VCaP (cell line): ENCODE data around the gene CRIP1.
A peak's percentile ranks its signal among the peaks of the same experiment; 100 is the strongest.

ENCODE experiments used
- H3K27ac ChIP-seq: fragments of 450-650 bp; 2 replicates; pipeline ENCODE4 v1.5.1; 2017
- TF ChIP-seq, protein P1 (sequence below): fragments of 450-650 bp; conservative IDR thresholded peaks from 2 replicates; pipeline ENCODE4 v1.5.1; 2017; ENCODE audit warnings: mild to moderate bottlenecking, moderate library complexity

CRIP1 gene

DNA sequence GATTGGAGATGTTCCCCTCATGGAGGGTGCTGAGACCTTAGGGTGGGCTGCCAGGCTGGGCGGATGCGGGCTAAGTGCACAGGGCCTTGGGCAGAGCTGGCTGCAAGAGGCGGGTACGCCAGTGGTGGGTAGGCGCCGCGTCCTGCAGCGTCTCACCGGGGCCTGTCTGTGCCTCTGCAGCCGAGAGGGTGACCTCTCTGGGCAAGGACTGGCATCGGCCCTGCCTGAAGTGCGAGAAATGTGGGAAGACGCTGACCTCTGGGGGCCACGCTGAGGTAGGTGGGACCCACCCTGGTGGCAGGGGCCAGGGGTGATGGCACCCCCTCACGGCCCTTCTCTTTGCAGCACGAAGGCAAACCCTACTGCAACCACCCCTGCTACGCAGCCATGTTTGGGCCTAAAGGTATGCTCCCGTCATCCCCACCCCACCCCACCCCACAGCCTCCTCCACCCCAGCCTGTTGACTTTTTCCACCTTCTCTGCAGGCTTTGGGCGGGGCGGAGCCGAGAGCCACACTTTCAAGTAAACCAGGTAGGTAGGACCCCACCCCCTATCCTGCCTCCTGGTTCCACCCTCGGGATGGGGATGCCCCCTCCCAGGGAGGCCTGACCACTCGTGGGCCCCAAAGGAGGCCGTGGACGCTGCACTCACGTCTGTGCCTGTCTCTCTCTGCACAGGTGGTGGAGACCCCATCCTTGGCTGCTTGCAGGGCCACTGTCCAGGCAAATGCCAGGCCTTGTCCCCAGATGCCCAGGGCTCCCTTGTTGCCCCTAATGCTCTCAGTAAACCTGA is 1.5 kb downstream of the CRIP1 start:
- peak overlapping the region; percentile 89 for H3K27ac ChIP-seq
- TF ChIP-seq, protein P1, sequence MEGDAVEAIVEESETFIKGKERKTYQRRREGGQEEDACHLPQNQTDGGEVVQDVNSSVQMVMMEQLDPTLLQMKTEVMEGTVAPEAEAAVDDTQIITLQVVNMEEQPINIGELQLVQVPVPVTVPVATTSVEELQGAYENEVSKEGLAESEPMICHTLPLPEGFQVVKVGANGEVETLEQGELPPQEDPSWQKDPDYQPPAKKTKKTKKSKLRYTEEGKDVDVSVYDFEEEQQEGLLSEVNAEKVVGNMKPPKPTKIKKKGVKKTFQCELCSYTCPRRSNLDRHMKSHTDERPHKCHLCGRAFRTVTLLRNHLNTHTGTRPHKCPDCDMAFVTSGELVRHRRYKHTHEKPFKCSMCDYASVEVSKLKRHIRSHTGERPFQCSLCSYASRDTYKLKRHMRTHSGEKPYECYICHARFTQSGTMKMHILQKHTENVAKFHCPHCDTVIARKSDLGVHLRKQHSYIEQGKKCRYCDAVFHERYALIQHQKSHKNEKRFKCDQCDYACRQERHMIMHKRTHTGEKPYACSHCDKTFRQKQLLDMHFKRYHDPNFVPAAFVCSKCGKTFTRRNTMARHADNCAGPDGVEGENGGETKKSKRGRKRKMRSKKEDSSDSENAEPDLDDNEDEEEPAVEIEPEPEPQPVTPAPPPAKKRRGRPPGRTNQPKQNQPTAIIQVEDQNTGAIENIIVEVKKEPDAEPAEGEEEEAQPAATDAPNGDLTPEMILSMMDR, result no peak

DNA sequence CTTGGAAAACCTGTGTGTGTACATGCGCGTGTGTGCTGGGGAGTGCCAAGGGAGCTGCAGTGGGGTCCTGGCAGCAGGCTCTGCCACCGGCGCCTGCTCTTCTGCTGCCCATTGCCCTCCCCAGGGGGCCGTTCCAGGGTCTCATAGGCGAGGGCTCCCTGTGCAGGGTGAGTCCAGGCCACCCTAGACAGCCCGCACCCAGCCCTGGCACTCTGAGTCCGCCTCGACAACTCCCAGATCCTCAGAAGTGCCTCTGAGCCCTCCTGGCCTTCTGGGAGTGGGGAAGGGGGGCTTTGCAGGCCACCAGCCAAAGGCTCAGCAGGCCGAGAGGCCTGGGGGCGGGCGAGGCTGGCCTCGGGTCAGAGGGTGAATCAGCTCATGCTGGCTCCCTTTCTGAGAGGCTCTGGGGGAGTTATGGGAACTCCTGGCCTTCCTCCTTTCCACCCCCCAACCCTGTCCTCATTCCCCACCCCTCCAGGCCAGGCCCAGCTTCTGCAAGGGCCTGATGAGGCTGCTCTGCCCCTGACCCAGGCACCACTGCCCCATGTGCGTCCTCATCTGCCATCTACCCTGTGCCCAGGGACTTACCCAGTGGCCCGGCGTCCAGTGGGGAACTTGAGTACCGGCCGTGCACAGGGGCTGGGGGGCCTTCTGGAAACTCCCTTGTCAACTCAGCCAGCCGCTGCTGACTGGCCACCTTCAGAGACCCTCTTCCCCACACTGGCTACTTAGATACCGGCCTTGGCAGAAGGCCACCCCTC is 2.3 kb downstream of the CRIP1 start:
- peak overlapping the region; percentile 89 for H3K27ac ChIP-seq
- TF ChIP-seq, protein P1, result no peak

DNA sequence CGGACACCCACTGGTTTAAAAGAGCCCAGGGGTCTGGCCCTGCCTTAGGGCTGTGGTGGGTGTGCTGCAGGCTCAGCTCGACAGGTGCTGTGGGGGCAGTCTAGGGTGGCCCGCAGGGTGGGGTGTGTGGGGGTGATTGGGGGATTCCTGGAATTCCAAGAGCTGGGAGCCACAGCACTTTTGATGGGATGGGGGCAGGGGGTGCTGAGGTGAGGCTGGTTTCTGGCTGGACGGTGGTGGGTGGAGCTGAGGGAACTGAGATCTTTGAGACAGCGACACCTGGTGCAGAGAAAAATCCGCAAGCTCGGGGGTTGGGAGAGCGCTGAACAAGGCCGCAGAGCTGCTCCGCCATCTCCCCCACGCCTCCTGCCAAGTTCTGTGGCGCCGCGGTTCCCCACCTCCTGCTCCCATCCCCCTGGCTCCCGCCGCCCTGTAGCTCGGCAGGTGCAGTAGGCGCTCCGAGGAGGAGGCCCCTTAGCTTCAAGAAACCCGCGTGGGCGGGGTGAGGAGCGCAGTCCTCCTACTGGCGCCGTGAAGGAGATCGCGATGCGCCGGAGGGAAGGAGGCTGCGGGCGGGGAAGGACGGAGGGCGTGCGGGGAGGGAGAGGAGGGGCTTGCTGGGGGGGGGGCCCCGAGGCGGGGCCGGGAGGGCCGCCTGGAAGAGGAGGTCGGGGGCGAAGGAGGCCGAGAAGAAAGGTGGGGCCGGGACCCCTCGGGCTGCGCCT is 3.0 kb downstream of the CRIP1 start:
- TF ChIP-seq, protein P1, result peak; percentile 71
- peak overlapping the region; percentile 89 for H3K27ac ChIP-seq

DNA sequence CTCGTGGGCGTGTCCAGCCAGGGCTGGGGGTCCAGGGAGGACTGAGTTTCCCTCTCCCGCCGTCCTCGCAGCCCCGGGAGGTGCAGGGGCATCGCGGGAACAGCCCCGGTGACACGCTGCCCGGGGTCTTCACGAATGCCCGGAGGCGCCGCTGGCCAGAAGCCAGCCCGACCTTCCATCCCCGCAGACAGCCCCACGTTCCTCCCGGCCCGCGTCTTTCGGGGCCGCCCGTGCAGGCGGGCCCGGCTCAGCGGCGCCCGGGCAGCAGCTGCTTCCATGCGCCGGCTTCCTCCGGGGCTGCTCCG is 3.5 kb downstream of the CRIP1 start:
- TF ChIP-seq, protein P1, result no peak
- H3K27ac ChIP-seq, result peak overlapping the region; percentile 89

DNA sequence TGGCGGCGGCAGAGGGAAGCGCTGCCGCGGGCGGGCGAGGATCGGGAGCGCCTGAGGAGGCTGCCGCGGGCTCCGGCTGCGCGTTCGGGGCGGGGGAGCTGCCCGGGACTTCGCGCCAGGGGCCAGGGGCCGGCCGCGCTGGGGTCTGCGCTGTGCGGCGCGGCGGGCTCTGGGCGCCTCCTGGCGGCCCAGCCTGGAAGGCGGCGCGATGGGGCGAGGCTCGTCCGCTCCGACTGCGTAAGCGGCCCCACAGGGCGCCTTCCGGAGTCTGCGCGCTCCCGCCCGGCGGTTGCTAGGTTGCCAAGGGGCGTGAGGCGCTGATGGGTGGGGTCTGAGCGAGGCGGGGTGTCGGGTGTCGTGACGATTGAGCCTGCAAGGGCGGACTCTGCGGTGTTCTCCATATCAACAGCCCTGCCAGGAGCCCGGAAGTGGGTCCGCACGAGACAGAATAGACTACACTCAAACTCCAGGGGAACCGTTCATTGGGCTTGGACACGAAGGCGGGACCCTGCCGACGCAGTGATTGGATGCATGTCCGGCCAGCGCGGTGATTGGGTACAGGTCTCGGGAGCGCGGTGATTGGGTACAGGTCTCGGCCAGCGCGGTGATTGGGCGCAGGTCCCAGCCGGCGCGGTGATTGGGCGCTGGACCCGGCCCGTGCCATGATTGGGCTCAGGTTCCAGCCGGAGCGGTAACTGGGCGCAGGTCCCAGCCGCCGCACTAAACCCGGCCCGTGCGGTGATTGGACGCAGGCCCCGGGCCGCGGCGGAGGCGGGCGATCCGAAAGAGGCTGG is 4.1 kb downstream of the CRIP1 start, which contains the start of gene TEDC1:
TSS of gene TEDC1 (plus strand) at position 675 of the 794 bp plus-strand sequence. CDS start 130 bp downstream, outside the sequence.
- H3K27ac ChIP-seq, result peak within 1 kb of the TSS; percentile 89
- TF ChIP-seq, protein P1, result peak; percentile 94

DNA sequence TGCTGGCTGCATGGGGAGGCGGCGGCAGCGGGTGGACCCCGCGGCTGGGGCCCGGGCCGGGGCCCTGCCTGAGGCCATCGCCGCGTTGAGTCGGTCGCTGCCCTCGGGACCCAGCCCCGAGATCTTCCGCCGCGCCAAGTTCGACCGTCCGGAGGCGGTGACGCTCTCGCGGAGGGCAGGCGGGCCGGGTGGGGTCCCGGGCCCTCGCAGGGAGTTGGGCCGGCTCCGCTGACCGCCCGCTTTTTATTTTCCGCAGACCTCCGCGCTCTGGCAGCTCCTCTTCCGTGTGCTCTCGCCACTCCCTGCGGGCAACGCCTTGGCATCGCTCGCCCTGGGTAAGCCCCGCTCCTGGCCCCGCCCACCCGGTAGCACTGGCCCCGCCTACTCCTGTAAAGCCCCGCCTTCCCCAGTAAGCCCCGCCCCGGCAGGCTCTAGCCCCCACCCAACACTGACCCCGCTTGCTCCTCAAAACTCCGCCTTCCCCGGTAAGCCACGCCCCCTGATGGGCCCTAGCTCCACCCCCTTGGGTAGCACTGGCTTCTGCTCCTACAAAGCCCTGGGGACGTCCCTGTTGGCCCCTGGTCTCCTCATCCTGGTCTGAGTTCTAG is 4.8 kb downstream of the CRIP1 start:
- H3K27ac ChIP-seq, result peak overlapping the region; percentile 89

More for the DNA sequence above, 4.8 kb downstream of the CRIP1 start:
- TF ChIP-seq, protein P1, result no peak
